HL-60/S4 treated with retinoic acid at 250 ng/mL for 4 days and 3 days (cell line): ENCODE data around the gene NPHP3.
"Not testable (repeated sequence)": the region's sequence is repeated elsewhere in the genome, so short reads cannot be mapped to it uniquely, and the experiment has no call there.

Experiments
- in situ Hi-C: fragments of 300-500 bp; cut with MboI; formaldehyde crosslinking; loops from 2 replicates; pipeline ENCODE4 v1.7.0; 2022; ENCODE audit warnings: low sequenced_read_pairs

Gene NPHP3

GRCh38 chr3:132643366-132643765, 78.8 kb downstream of the NPHP3 start:
- in situ Hi-C loops: no loop called here

- in situ Hi-C loops: no loop called here
Measured at GRCh38 chr3:132642539-132642847, 79.7 kb downstream of the NPHP3 start.

GRCh38 chr3:132641837-132642538, 80.2 kb downstream of the NPHP3 start:
- in situ Hi-C loops: no loop called here

- in situ Hi-C loops: not testable (repeated sequence)
Measured at GRCh38 chr3:132641427-132641826, 80.8 kb downstream of the NPHP3 start.

- in situ Hi-C loops: loop anchor here (10.0 kb wide), 1 partner anchor 94 kb away; no protein-coding TSS in a partner anchor
Measured at GRCh38 chr3:132638706-132639105, 83.5 kb downstream of the NPHP3 start.

- in situ Hi-C loops: loop anchor here (10.0 kb wide), 1 partner anchor 93 kb away; no protein-coding TSS in a partner anchor
Measured at GRCh38 chr3:132637590-132637989, 84.6 kb downstream of the NPHP3 start.

- in situ Hi-C loops: loop anchor here (10.0 kb wide), 1 partner anchor 90 kb away; no protein-coding TSS in a partner anchor
Measured at GRCh38 chr3:132635052-132635451, 87.2 kb downstream of the NPHP3 start.
